GM21367 (cell line): ENCODE measurements around the gene LTB4R.

Experiments
- ATAC-seq: cut with Tn5 transposase; IDR thresholded peaks from one replicate; pipeline ENCODE4 v1.9.1; 2021; ENCODE audit not compliant: unreplicated experiment

Gene LTB4R

GRCh38 chr14:24366721-24367513, 55.6 kb downstream of the LTB4R start:
- ATAC-seq: peak; percentile 41
